Stimulated activated CD8-positive, alpha-beta memory T cell treated with anti-CD3 and anti-CD28 coated beads, Interleukin-4, amount 100 ng/mL, for 48 hours (primary cell): ENCODE data around the gene ETS1.

Experiments
- DNase-seq: peaks from one replicate; pipeline ENCODE4 v3.0.0-alpha.2; 2020

The ETS1 gene

DNA sequence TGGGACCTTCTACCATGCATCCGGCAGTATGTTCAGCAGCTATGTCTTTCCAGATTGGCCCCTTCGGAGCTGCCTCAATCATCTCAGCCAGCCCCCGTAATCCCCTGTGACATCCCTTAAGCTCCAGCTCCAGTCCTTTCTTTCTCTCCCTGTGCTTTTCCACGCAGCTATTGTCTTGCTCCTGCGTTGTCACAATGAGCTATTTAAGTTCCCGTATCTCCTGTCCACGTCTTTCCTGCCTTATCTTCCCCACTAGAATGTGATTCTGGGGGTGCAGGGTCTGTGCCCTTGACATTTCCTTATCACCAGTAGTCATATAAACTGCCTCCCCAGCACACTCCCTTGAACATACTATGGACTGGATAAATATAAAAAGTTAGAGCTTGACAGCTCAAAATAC, 5.1 kb upstream of the ETS1 start:
- no peak for DNase-seq

GRCh38 chr11:128590587-128590986, 3.2 kb upstream of the ETS1 start:
- no peak for DNase-seq

- no peak for DNase-seq
Measured at GRCh38 chr11:128589998-128590397, 2.6 kb upstream of the ETS1 start.

GRCh38 chr11:128588093-128588492, 735 bp upstream of the ETS1 start:
- no peak for DNase-seq

- DNase-seq: no peak
Measured at GRCh38 chr11:128586689-128587088, 669 bp downstream of the ETS1 start.

- DNase-seq: no peak
Measured at GRCh38 chr11:128585498-128586238, 1.7 kb downstream of the ETS1 start.

DNA sequence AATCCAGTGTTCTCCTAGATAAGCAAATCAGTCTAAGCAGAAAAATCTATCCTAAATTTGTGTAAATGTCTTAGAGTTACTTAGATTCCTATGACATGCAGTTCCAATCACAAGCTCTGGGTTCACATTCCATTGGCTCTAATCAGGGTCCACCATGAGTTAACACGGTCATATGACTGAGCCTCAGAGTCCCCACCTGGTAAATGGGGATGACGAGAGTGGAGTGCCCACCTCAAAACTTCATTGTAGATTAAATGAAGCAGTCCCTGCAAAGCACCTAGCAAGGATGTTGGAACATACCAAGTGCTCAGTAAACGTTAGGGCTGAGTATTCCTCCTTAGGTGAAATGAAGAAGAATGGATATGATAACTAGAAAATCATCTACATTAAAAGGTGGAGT, 3.1 kb downstream of the ETS1 start:
- DNase-seq: no peak

GRCh38 chr11:128582496-128583366, 4.6 kb downstream of the ETS1 start:
- DNase-seq: no peak

DNA sequence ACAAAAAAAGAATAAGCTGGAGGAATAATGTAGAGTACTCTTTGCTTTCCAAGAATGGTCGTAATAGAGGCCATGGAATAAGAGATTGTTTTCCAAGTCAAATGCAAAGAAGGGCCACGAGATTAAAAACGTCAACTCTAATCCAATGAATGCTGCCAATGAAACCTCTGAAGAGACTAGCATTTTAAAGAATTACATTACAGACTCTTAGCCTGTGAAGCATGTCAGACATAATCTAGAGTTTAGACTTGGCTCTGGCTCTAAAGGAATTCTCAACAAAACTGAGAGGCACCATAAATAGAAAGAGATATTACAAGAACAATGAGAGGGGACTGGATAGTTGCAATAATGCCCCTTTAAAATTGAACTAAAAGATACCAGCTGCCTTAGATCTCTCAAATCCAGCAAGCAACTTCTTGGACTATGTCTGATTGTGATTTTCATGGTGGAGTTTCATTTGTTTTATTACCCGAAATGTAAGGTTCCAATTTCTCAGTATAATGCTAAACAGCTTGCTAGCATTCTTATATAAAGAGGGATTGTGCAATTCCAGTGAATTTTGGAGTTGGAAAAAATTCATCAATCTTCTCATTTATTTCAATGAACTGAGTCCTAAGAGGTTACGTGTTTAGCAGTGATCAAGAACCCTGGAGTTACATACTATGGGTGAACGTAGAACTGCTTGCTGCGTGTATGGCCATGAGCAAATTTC, 5.6 kb downstream of the ETS1 start:
- DNase-seq: no peak

DNA sequence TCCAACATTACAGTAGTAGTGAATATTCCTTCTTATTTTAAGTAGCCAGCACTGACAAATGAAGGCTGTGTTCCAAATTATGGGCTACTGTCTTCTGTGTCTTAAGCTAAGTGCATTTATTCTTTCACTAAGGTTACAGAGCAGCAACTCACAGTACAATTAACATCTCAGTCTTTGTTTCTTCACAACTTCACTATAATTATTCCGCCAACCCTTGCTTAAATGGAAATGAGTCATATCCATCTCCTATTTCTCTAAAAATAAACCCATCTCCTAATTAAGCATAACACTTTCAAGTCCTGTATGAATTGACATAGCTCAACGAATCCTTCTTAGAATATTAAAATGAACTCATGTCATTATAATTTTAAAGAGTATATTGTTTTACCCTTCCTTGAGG, 6.7 kb downstream of the ETS1 start:
- no peak for DNase-seq

- DNase-seq: no peak
Measured at GRCh38 chr11:128579798-128580504, 7.4 kb downstream of the ETS1 start.

GRCh38 chr11:128576555-128576954, 10.8 kb downstream of the ETS1 start:
- no peak for DNase-seq

- DNase-seq: no peak
Measured at GRCh38 chr11:128575961-128576350, 11.4 kb downstream of the ETS1 start.

DNA sequence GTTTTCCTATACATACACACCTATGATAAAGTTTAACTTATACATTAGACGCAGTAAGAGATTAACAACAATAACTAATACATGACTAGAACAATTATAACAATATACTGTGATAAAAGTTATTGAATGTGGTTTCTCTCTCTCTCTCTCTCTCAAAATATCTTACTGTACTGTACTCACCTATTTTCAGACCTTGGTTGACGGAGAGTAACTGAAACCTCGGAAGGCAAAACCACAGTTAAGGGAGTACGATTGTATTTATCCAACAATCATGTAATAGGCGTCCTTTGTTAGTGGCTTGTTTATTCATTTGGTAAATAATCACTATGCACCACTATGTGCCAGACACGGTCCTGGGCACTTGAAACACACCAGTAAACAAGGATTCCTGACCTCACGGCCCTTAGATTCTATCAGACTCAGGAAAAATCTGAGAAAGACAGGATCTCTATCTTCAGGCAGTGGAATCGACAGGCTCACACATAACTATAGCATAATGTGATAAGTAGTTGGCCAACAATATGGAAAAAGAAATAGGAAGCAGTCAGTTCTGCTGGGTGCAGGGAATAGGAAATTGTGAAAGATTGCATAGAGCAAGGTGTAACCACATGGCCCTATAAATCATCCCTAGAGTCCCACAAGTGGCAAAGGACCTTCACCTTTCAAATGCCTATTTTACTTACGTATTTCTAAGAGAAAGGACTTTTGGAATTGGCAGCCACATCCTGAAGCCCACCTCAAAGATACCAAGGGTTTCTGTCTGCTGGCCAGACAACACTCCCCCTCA, 12.0 kb downstream of the ETS1 start:
- no peak for DNase-seq

DNA sequence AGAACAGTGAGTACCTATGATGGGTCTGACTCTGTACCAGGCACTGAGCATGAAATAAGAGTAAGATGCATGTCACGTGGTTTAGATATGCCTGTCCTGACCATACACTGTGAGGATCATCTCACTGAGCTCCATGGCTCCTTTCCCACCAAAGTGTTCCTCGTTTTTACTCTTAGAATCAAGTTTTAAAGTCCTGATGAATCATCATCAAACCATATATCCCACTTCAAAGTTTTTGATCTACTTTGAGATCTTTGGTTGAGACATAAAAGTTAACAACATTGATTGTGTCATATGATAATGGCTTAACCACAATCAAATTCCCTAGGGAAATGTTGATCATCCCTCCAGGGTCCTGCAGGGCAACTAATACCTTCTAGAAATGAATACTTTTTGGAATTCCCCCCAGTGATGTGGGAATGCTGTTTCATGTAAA, 12.8 kb downstream of the ETS1 start:
- DNase-seq: no peak

GRCh38 chr11:128573638-128574037, 13.7 kb downstream of the ETS1 start:
- DNase-seq: no peak

- no peak for DNase-seq
Measured at GRCh38 chr11:128572965-128573364, 14.4 kb downstream of the ETS1 start.

DNA sequence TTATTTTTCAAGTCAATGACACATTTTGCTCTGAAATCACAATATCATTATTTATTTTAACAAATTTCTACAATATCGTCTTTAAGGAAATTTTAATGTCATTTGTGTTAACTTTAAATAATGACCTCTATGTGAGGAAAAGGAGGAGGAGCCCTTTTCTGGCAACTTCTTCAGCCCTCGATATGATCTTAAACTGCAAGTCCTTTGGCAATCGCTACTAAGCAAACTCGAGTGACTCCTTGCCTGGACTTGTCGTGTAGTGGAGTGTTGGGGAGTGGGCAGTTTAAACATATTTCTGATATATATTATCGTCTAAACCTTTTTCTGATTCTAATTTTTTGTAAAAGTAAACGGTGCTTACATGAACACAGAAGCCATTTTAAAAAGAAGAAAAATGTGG, 16.7 kb downstream of the ETS1 start:
- no peak for DNase-seq

GRCh38 chr11:128569291-128569690, 18.1 kb downstream of the ETS1 start:
- DNase-seq: no peak

GRCh38 chr11:128568166-128568778, 19.1 kb downstream of the ETS1 start:
- no peak for DNase-seq

DNA sequence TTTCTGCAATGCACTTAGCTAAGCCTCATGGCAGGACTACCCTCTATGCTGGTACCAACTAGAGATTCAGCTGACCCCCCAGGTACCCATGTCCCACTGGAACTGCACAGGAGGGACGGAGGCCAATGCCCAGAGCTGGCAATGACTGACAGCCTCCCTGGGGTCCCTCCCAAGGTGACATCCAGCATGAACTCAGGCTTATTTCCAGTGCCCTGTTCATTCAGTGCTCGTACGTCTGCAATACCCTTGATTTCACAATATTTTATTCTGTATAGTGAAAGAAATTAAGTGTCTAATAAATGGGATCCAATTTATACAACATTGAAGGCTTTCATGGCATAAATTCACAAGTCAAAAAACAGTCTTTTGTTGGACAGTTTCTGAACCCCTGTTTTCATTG, 20.2 kb downstream of the ETS1 start:
- no peak for DNase-seq

DNA sequence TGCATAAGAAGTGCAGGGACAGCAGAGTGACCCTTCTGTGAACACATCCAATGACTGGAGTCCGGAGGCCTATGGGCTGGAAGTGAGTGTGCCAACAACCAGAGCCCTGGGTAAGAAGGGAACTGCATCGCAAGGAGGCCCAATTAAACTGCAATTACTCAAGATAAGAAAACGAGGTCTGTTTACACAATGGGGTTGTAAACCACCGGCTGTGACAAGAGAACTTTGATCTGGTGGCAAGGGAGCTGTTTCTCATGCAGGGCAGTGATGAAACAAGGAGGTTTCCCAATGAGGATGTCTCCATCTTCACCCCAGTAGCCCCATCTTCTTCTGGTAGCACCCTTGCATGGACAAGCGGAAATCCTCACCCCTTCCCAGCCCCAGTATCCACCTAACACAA, 21.5 kb downstream of the ETS1 start:
- DNase-seq: no peak
